Measurements from ENCODE around the gene NOTCH2. TPM values are rescaled to one million over a fixed set of nuclear protein-coding genes. Genes with fewer than 3 reads are reported as not detected.

Gene NOTCH2
- total RNA-seq, 6 experiments from 2014 or later, result 32.4 to 75.2 (median 49.0) TPM

- WGBS (ENCODE audit: insufficient coverage, low coverage, low lambda C conversion rate, missing lambda C conversion rate), result 71% methylated on average over 1 of the region's 2 CpGs
- ATAC-seq, result no peak
- Histone ChIP-seq H3K4me1 (no peaks in the 10 kb centered on the region), H3K4me3 (no peak overlapping the region), H3K27me3 (no peaks in the 10 kb centered on the region), H3K36me3 (no peaks in the 10 kb centered on the region), H3K27ac (no peak overlapping the region), H3K9me3 (no peaks in the 10 kb centered on the region)
- DNase-seq, result no peak
- intact Hi-C loops (cut with DNase I), result loop anchor here in 1 of 2 donors (10.0 kb wide), 1 partner anchor 129 kb away; no protein-coding TSS in a partner anchor
- no peak for TF ChIP-seq POLR2A (IDR thresholded peaks at IDR 0.05)
- TF ChIP-seq, protein P1, sequence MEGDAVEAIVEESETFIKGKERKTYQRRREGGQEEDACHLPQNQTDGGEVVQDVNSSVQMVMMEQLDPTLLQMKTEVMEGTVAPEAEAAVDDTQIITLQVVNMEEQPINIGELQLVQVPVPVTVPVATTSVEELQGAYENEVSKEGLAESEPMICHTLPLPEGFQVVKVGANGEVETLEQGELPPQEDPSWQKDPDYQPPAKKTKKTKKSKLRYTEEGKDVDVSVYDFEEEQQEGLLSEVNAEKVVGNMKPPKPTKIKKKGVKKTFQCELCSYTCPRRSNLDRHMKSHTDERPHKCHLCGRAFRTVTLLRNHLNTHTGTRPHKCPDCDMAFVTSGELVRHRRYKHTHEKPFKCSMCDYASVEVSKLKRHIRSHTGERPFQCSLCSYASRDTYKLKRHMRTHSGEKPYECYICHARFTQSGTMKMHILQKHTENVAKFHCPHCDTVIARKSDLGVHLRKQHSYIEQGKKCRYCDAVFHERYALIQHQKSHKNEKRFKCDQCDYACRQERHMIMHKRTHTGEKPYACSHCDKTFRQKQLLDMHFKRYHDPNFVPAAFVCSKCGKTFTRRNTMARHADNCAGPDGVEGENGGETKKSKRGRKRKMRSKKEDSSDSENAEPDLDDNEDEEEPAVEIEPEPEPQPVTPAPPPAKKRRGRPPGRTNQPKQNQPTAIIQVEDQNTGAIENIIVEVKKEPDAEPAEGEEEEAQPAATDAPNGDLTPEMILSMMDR (IDR thresholded peaks at IDR 0.05), result no peak
Observed at GRCh38 chr1:119874186-119874585, 195.3 kb downstream of the NOTCH2 start.

DNA sequence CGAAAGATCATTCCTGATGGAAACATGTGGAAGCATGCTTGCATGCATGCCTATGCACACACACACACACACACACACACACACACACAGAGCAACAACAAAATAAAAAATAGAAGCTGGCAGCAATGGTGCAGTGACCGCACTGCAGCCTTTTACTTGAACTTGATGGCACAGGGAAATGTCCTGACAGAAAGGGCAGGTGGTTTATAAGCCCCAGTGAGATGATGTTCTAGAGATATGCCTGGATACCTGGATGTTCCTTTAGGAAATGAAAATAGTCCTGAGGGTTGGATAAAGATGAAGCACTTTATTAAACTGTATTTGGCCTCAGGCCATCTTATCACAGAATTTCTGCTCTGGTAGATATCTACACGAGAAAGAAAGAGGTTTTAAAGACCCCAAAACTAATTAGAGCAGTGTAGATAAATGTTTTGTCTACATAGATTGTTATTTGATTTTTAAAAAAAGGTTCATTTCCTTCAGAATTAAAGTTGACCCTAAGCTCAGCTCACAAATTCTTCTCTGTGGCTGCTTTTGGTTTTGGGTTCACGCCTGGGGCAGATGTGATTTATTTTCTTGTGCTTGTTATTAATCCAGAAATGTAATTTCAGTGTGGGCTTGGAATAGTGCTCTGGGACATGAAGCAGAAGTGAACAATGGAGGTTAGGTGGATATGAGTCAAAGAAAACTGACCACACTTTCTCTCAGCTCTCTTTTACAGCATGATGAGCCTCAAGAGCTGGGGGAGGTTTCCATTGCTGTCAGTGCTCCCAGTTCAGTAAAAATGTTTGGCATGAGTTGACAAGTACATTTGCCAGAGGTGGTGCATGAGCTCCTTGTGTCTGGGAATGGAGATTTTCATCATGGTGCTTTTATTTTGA, 196.1 kb downstream of the NOTCH2 start:
- intact Hi-C loops (cut with DNase I), result loop anchor here in 1 of 2 donors (10.0 kb wide), 1 partner anchor 129 kb away; no protein-coding TSS in a partner anchor
- ATAC-seq, result no peak
- 76% methylated on average over 4 of the region's 4 CpGs for WGBS (ENCODE audit: insufficient coverage, low coverage, low lambda C conversion rate, missing lambda C conversion rate)

DNA sequence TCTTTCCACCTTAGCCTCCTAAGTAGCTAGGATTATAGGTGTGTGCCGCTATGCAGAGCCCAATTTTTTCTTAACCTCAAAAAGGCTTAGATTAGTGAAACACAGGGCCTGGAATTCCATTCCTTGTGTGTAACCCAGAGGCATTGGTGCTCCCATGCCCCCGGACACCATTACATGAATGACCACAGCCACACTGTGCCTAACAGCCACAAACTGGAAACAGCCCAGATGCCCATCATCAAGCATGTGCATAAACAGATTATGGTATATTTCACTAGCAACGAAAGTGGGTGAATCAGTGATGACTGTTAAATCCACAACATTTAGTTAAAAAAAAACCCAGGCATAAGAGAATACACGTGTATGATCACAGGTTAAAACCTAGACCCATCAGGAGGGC, 197.6 kb downstream of the NOTCH2 start:
- DNase-seq (no peak), ATAC-seq (no peak)
- no peaks in the 10 kb centered on the region for H3K9me3 ChIP-seq
- no peaks in the 10 kb centered on the region for H3K27me3 ChIP-seq
- intact Hi-C loops (cut with DNase I), result loop anchor here in 1 of 2 donors (10.0 kb wide), 1 partner anchor 127 kb away; no protein-coding TSS in a partner anchor
- WGBS (ENCODE audit: insufficient coverage, low coverage, low lambda C conversion rate, missing lambda C conversion rate), result 88% methylated on average over 3 of the region's 4 CpGs
- H3K4me1 ChIP-seq, result no peaks in the 10 kb centered on the region
- TF ChIP-seq, protein P1 (IDR thresholded peaks at IDR 0.05), result no peak
- TF ChIP-seq POLR2A (IDR thresholded peaks at IDR 0.05), result no peak
- no peak overlapping the region for H3K4me3 ChIP-seq
- H3K27ac ChIP-seq, result no peak overlapping the region
- no peaks in the 10 kb centered on the region for H3K36me3 ChIP-seq

More for the DNA sequence above, 196.1 kb downstream of the NOTCH2 start:
- Histone ChIP-seq H3K27ac (no peak overlapping the region), H3K4me1 (no peaks in the 10 kb centered on the region), H3K9me3 (no peaks in the 10 kb centered on the region), H3K36me3 (no peaks in the 10 kb centered on the region), H3K4me3 (no peak overlapping the region), H3K27me3 (no peaks in the 10 kb centered on the region)
- DNase-seq, result no peak
- no peak for TF ChIP-seq POLR2A (IDR thresholded peaks at IDR 0.05)
- TF ChIP-seq, protein P1 (IDR thresholded peaks at IDR 0.05), result no peak

DNA sequence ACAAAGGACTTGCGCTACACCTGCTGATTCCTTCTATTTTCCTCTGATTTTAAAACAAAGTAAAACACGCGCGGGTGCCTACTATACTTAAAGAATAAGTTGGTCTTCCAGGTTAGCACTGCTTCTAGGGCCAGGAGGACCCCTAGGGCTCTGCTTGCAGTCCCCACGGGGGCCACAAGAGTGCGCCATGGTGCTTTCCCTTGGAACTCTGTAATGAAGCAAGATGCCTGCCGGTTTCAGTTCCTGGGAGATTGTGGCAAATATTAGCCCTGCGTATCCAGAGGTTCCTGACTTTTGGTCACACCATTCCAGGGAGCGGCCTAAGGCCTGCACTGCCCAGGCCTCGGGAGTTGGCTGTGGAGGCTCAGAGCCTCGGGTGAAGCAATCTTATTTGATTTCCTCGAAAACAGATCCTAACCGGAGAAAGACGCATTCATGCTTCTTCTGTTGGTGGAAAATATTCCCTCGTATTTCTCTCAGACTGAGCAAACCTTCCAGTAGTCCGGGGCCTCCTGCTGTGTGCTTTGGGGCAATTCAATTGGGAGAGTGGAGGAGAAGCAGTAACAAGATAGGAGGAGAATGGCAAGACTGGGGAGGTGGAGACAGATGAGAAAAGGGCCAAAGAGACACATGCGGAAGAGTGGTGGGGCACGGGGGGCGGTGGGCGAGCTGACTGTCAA, 198.4 kb downstream of the NOTCH2 start:
- H3K27me3 ChIP-seq, result no peaks in the 10 kb centered on the region
- WGBS (ENCODE audit: insufficient coverage, low coverage, low lambda C conversion rate, missing lambda C conversion rate), result 45% methylated on average over 18 of the region's 20 CpGs

More for the DNA sequence above, 198.4 kb downstream of the NOTCH2 start:
- Histone ChIP-seq H3K36me3 (no peaks in the 10 kb centered on the region), H3K4me3 (no peak overlapping the region), H3K4me1 (no peaks in the 10 kb centered on the region), H3K27ac (peak overlapping the region in 1 of 3 donors; percentile 37), H3K9me3 (no peaks in the 10 kb centered on the region)
- intact Hi-C loops (cut with DNase I), result loop anchor here in 1 of 2 donors (10.0 kb wide), 1 partner anchor 126 kb away; no protein-coding TSS in a partner anchor
- TF ChIP-seq, protein P1 (IDR thresholded peaks at IDR 0.05), result peak; percentile 83 to 97 (median 94)
- no peak for TF ChIP-seq POLR2A (IDR thresholded peaks at IDR 0.05)
- DNase-seq, result peak; percentile 65 to 80 (median 68)
- peak; percentile 95 to 97 (median 96) for ATAC-seq

All from right lobe of liver (tissue), 6 donors.